A549 (cell line): Measurements from ENCODE around the gene GUK1. TPM values are rescaled to one million over a fixed set of nuclear protein-coding genes. Genes with fewer than 3 reads are reported as not detected.

Experiments
- ATAC-seq, 2 experiments: fragments of 200-7000 bp in 1 of 2; fragments of >200 bp in 1 of 2; cut with Nextera tagmentation in 1 of 2; cut with Tn5 transposase in 1 of 2; 3 replicates each; pipeline versions ENCODE4 v1.8.0 to v1.9.1; 2018 to 2020; ENCODE audit warnings: mild to moderate bottlenecking in 1 of 2, moderate library complexity in 1 of 2
- CTCF ChIA-PET: fragments of 300-600 bp; sonication (Branson Sonifier 250); formaldehyde crosslinking; extraction: SDS; loops from one replicate; lab custom pipeline; 2021; ENCODE audit warnings: antibody characterized with exemption, inconsistent platforms; lab: Yijun Ruan, JAX
- POLR2A ChIA-PET: fragments of 350-600 bp; formaldehyde crosslinking; extraction: SDS; loops from one replicate; lab custom pipeline; 2021; ENCODE audit warnings: antibody characterized with exemption, inconsistent platforms; lab: Yijun Ruan, JAX
- DNase-seq, 2 experiments: peaks; one replicate each; pipeline versions ENCODE4 v3.0.0 to v3.0.0-alpha.2; 2011 to 2016; ENCODE audit warnings: low read depth in 1 of 2, low spot score in 1 of 2
- FAIRE-seq: peaks from 2 replicates; lab custom pipeline; 2011; peaks lifted over from hg19 to GRCh38; lab: Jason Lieb, UNC
- H3K27ac ChIP-seq, 2 experiments: fragments of >200 bp; sonication (Bioruptor Twin); formaldehyde crosslinking; 3 replicates each; pipeline ENCODE4 v1.5.1; 2016 to 2017
- H3K4me1 ChIP-seq: fragments of >200 bp; sonication (Bioruptor Twin); formaldehyde crosslinking; 3 replicates; pipeline ENCODE4 v1.6.1; 2016
- H3K4me2 ChIP-seq: fragments of >200 bp; sonication (Bioruptor Twin); formaldehyde crosslinking; 3 replicates; pipeline ENCODE4 v1.6.1; 2016
- H3K4me3 ChIP-seq: fragments of >200 bp; sonication (Bioruptor Twin); formaldehyde crosslinking; 3 replicates; pipeline ENCODE4 v1.5.1; 2016
- H3K9me3 ChIP-seq: fragments of >200 bp; sonication (Bioruptor Twin); formaldehyde crosslinking; 3 replicates; pipeline ENCODE4 v1.6.1; 2016
- CBX2 ChIP-seq: fragments of 200-600 bp; sonication (generic); IDR thresholded peaks from 2 replicates; pipeline ENCODE4 v1.6.1; 2016; ENCODE audit warnings: low read depth, mild to moderate bottlenecking, borderline replicate concordance
- CEBPB ChIP-seq, 2 experiments: fragments of >200 bp in 1 of 2; sonication (Bioruptor Twin) in 1 of 2; formaldehyde crosslinking in 1 of 2; IDR thresholded peaks; 2 replicates each; pipeline ENCODE4 v1.6.1; 2012 to 2016
- EP300 ChIP-seq, 2 experiments: fragments of >200 bp; sonication (Bioruptor Twin); formaldehyde crosslinking; IDR thresholded peaks; 2 replicates in 1 of 2; 3 replicates in 1 of 2; pipeline ENCODE4 v1.6.1; 2016 to 2017
- FOSB ChIP-seq: fragments of 250-450 bp; sonication (Bioruptor Pico); IDR thresholded peaks from 2 replicates; pipeline ENCODE4 v1.5.0; 2020; ENCODE audit warnings: mild to moderate bottlenecking, moderate library complexity
- FOSL2 ChIP-seq, 2 experiments: fragments of 450-650 bp in 1 of 2; fragments of >200 bp in 1 of 2; sonication (Bioruptor Twin) in 1 of 2; formaldehyde crosslinking; IDR thresholded peaks; 2 replicates each; pipeline versions ENCODE4 v1.5.0 to v1.6.1; 2016 to 2020; ENCODE audit warnings: mild to moderate bottlenecking in 1 of 2, moderate library complexity in 1 of 2
- FOXS1 ChIP-seq: fragments of 250-450 bp; sonication (Bioruptor Pico); IDR thresholded peaks from 2 replicates; pipeline ENCODE4 v1.5.0; 2020; ENCODE audit warnings: mild to moderate bottlenecking, moderate library complexity
- GATA3 ChIP-seq: IDR thresholded peaks from 2 replicates; pipeline ENCODE4 v1.6.1; 2012; ENCODE audit warnings: borderline replicate concordance
- HDAC2 ChIP-seq: fragments of 200-600 bp; sonication (generic); IDR thresholded peaks from 2 replicates; pipeline ENCODE4 v1.6.1; 2016
- HOXA7 ChIP-seq: fragments of 250-450 bp; sonication (Bioruptor Pico); IDR thresholded peaks from 2 replicates; pipeline ENCODE4 v1.5.0; 2020; ENCODE audit warnings: mild to moderate bottlenecking, moderate library complexity
- HOXB13 ChIP-seq: fragments of 250-450 bp; sonication (Bioruptor Pico); IDR thresholded peaks from 2 replicates; pipeline ENCODE4 v1.5.0; 2020; ENCODE audit warnings: low read depth, mild to moderate bottlenecking, moderate library complexity
- JUN ChIP-seq, 2 experiments: fragments of >200 bp; sonication (Bioruptor Twin); formaldehyde crosslinking; IDR thresholded peaks; 2 replicates in 1 of 2; 3 replicates in 1 of 2; pipeline ENCODE4 v1.6.1; 2016 to 2017
- JUNB ChIP-seq: fragments of >200 bp; sonication (Bioruptor Twin); formaldehyde crosslinking; IDR thresholded peaks from 2 replicates; pipeline ENCODE4 v1.6.1; 2016
- KDM5A ChIP-seq: fragments of 200-600 bp; sonication (generic); IDR thresholded peaks from 2 replicates; pipeline ENCODE4 v1.6.1; 2016; ENCODE audit warnings: antibody characterized with exemption, mild to moderate bottlenecking
- MYC ChIP-seq: IDR thresholded peaks from 2 replicates; pipeline ENCODE4 v1.6.1; 2012; ENCODE audit warnings: mild to moderate bottlenecking, inconsistent platforms, low read length, improper control_type of control experiment, borderline replicate concordance
- POLR2A ChIP-seq: IDR thresholded peaks from 2 replicates; pipeline ENCODE4 v1.6.1; 2012; ENCODE audit warnings: mild to moderate bottlenecking, low read length
- RAD21 ChIP-seq, 2 experiments: fragments of >200 bp in 1 of 2; sonication (Bioruptor Twin) in 1 of 2; formaldehyde crosslinking in 1 of 2; IDR thresholded peaks in 1 of 2; conservative IDR thresholded peaks in 1 of 2; 2 replicates in 1 of 2; 3 replicates in 1 of 2; pipeline ENCODE4 v1.6.1; 2012 to 2018; ENCODE audit warnings: inconsistent platforms in 1 of 2
- RARB ChIP-seq: fragments of 250-450 bp; sonication (Bioruptor Pico); IDR thresholded peaks from 2 replicates; pipeline ENCODE4 v1.8.0; 2021; ENCODE audit warnings: mild to moderate bottlenecking, moderate library complexity
- RCOR1 ChIP-seq: fragments of 150-350 bp; IDR thresholded peaks from 2 replicates; pipeline ENCODE4 v1.6.1; 2014; ENCODE audit warnings: antibody characterized with exemption, low read length, low read depth
- RFX5 ChIP-seq: fragments of 450-650 bp; IDR thresholded peaks from 2 replicates; pipeline ENCODE4 v1.7.1; 2014; ENCODE audit warnings: antibody characterized with exemption, mild to moderate bottlenecking, moderate library complexity
- SREBF2 ChIP-seq: fragments of 450-650 bp; IDR thresholded peaks from 2 replicates; pipeline ENCODE4 v1.6.1; 2014; ENCODE audit warnings: mild to moderate bottlenecking, moderate library complexity
- TFCP2L1 ChIP-seq: fragments of 250-450 bp; sonication (Bioruptor Pico); IDR thresholded peaks from 2 replicates; pipeline ENCODE4 v1.5.0; 2021; ENCODE audit warnings: mild to moderate bottlenecking
- ZSCAN20 ChIP-seq: fragments of 250-450 bp; sonication (Bioruptor Pico); IDR thresholded peaks from 2 replicates; pipeline ENCODE4 v1.8.0; 2022; ENCODE audit warnings: mild to moderate bottlenecking, moderate library complexity
- WGBS: methylation state at CpG from one replicate; pipeline ENCODE4 v1.1.6; 2017; ENCODE audit errors: missing lambda C conversion rate; 5-methylcytosine and 5-hydroxymethylcytosine counted together
- polyA plus RNA-seq, 4 experiments: library from polyadenylated mRNA; depleted of rRNA in 3 of 4; stranded (reverse); fragments of >200 nt; fragmentation: RNase III in 1 of 4; extraction: RNeasy Plus Mini Kit Qiagen cat#74134 plus additional on column Dnase treatment in 1 of 4; gene quantifications; 2 replicates in 3 of 4; 3 replicates in 1 of 4; pipeline ENCODE4 v1.2.3, GENCODE V29; 2011 to 2017
- TF ChIP-seq, protein P1 (sequence below): fragments of >200 bp; sonication (Bioruptor Twin); formaldehyde crosslinking; IDR thresholded peaks from 3 replicates; pipeline ENCODE4 v1.5.1; 2016
- TF ChIP-seq, protein P2 (sequence below): IDR thresholded peaks from 2 replicates; pipeline ENCODE4 v1.6.1; 2012
- TF ChIP-seq, protein P3 (sequence below): fragments of >200 bp; sonication (Bioruptor Twin); formaldehyde crosslinking; IDR thresholded peaks from 2 replicates; pipeline ENCODE4 v1.6.1; 2016
- TF ChIP-seq, protein P4 (sequence below): fragments of 250-450 bp; sonication (Bioruptor Pico); IDR thresholded peaks from 2 replicates; pipeline ENCODE4 v1.5.0; 2021; ENCODE audit warnings: mild to moderate bottlenecking, moderate library complexity, borderline replicate concordance
- TF ChIP-seq, protein P5 (sequence below): fragments of 250-450 bp; sonication (Bioruptor Pico); IDR thresholded peaks from 2 replicates; pipeline ENCODE4 v1.5.0; 2020; ENCODE audit warnings: low read depth, mild to moderate bottlenecking, moderate library complexity

Gene GUK1
- polyA plus RNA-seq, 2 of the 4 experiments (the other 2 are of a cell fraction): 88.9 to 106 TPM

DNA sequence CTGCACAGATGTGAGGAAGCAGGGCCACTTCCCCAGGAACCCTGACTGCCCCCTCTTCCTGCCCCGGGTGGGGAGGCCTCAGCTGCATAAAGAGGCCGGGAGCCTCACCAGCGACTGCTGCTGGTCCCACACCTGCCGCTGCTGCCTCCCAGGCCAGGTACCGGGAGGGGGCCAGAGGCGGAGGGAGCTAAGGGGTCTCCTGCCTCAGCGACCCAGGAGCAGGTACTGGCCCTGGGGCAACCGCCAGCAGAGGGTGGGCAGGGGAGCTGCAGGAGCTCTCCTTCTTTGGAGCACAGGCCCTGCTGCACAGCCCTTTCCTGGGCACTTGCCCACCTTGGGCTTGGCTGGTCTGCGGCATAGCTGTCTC is 16.4 kb downstream of the GUK1 start:
- POLR2A ChIA-PET: no interaction called here
- TF ChIP-seq RARB (CRISPR knock-in tag) (no peak), TFCP2L1 (no peak), CBX2 (no peak), POLR2A (no peak), RAD21 (conservative IDR thresholded peaks at IDR 0.05 in 1 of 2, IDR thresholded peaks at IDR 0.05 in 1 of 2) (no peak), HDAC2 (no peak), EP300 (IDR thresholded peaks at IDR 0.05) (no peak), JUNB (no peak), SREBF2 (no peak), RFX5 (no peak)
- TF ChIP-seq, protein P1, sequence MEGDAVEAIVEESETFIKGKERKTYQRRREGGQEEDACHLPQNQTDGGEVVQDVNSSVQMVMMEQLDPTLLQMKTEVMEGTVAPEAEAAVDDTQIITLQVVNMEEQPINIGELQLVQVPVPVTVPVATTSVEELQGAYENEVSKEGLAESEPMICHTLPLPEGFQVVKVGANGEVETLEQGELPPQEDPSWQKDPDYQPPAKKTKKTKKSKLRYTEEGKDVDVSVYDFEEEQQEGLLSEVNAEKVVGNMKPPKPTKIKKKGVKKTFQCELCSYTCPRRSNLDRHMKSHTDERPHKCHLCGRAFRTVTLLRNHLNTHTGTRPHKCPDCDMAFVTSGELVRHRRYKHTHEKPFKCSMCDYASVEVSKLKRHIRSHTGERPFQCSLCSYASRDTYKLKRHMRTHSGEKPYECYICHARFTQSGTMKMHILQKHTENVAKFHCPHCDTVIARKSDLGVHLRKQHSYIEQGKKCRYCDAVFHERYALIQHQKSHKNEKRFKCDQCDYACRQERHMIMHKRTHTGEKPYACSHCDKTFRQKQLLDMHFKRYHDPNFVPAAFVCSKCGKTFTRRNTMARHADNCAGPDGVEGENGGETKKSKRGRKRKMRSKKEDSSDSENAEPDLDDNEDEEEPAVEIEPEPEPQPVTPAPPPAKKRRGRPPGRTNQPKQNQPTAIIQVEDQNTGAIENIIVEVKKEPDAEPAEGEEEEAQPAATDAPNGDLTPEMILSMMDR: no peak
- TF ChIP-seq, protein P2, sequence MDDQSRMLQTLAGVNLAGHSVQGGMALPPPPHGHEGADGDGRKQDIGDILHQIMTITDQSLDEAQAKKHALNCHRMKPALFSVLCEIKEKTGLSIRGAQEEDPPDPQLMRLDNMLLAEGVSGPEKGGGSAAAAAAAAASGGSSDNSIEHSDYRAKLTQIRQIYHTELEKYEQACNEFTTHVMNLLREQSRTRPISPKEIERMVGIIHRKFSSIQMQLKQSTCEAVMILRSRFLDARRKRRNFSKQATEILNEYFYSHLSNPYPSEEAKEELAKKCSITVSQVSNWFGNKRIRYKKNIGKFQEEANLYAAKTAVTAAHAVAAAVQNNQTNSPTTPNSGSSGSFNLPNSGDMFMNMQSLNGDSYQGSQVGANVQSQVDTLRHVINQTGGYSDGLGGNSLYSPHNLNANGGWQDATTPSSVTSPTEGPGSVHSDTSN: no peak
- TF ChIP-seq, protein P3, sequence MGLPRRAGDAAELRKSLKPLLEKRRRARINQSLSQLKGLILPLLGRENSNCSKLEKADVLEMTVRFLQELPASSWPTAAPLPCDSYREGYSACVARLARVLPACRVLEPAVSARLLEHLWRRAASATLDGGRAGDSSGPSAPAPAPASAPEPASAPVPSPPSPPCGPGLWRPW: no peak
- no peaks in the 10 kb centered on the region for H3K9me3 ChIP-seq
- DNase-seq (no peak), ATAC-seq (no peak), FAIRE-seq (no peak)
- H3K27ac ChIP-seq: no peak overlapping the region
- CTCF ChIA-PET: interaction anchor here (1.0 to 8.2 kb wide), 3 partner anchors 9 to 26 kb away, joined by 4 to 89 read pairs (median 4); partner anchors contain the start of gene IBA57
- H3K4me3 ChIP-seq: no peak overlapping the region
- 80% methylated on average over 4 of the region's 9 CpGs for WGBS
- H3K4me2 ChIP-seq: no peak overlapping the region
- H3K4me1 ChIP-seq: no peaks in the 10 kb centered on the region

DNA sequence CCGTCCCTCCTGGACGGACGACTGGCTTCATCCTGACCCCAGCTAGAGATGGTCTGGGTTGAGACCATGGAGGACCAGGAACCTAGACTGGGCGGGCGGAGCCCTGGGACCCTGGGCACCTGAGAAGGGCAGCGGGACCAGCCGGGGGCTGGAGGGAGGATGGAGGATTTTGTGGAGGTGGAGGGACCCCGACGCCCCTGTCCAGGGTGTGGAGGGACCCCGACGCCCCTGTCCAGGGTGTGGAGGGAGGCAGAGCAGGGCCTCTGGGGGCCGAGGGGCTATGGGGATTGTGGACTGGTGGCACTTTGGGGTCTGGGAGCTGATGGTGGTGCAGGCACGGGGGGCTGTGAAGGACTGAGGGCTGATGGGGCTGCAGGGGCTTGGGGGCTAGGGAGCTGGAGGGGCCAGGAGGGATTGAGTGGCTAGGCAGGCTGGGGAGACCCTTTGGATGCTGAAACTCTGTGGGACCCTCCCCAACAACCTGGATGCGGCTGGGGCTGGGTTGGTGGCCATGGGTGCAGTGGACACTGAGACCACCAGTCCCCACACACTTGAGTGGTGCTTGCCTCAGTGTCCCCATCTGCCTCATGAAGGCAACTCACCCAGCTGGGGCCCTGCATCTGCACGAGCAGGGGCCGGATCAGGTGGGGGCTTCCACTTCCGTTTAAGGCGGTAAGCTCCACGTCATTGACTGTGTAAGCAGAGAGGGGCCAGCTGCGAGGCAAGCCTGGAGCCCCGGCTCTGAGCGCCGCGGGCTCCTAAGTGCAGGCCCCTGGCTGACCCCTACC is 17.1 kb downstream of the GUK1 start:
- no peaks in the 10 kb centered on the region for H3K9me3 ChIP-seq
- 60% methylated on average over 19 of the region's 24 CpGs for WGBS
- POLR2A ChIA-PET: no interaction called here
- TF ChIP-seq FOXS1 (no peak), KDM5A (no peak), CEBPB (IDR thresholded peaks at IDR 0.05) (no peak), ZSCAN20 (CRISPR knock-in tag) (no peak), FOSL2 (IDR thresholded peaks at IDR 0.05) (no peak), FOSL2 (CRISPR knock-in tag; IDR thresholded peaks at IDR 0.05) (no peak), MYC (no peak), HOXA7 (no peak), HOXB13 (CRISPR knock-in tag) (no peak), TFCP2L1 (no peak), GATA3 (no peak), JUN (IDR thresholded peaks at IDR 0.05) (no peak), RCOR1 (no peak), FOSB (CRISPR knock-in tag) (no peak), RAD21 (conservative IDR thresholded peaks at IDR 0.05 in 1 of 2, IDR thresholded peaks at IDR 0.05 in 1 of 2) (no peak)
- TF ChIP-seq, protein P4, sequence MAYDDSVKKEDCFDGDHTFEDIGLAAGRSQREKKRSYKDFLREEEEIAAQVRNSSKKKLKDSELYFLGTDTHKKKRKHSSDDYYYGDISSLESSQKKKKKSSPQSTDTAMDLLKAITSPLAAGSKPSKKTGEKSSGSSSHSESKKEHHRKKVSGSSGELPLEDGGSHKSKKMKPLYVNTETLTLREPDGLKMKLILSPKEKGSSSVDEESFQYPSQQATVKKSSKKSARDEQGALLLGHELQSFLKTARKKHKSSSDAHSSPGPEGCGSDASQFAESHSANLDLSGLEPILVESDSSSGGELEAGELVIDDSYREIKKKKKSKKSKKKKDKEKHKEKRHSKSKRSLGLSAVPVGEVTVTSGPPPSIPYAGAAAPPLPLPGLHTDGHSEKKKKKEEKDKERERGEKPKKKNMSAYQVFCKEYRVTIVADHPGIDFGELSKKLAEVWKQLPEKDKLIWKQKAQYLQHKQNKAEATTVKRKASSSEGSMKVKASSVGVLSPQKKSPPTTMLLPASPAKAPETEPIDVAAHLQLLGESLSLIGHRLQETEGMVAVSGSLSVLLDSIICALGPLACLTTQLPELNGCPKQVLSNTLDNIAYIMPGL (CRISPR knock-in tag): no peak
- TF ChIP-seq, protein P5, sequence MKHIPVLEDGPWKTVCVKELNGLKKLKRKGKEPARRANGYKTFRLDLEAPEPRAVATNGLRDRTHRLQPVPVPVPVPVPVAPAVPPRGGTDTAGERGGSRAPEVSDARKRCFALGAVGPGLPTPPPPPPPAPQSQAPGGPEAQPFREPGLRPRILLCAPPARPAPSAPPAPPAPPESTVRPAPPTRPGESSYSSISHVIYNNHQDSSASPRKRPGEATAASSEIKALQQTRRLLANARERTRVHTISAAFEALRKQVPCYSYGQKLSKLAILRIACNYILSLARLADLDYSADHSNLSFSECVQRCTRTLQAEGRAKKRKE (CRISPR knock-in tag): no peak
- no peak for FAIRE-seq
- no peak overlapping the region for H3K27ac ChIP-seq
- no peaks in the 10 kb centered on the region for H3K4me1 ChIP-seq
- no peak overlapping the region for H3K4me2 ChIP-seq
- H3K4me3 ChIP-seq: no peak overlapping the region
- ATAC-seq: no peak
- DNase-seq: no peak
- CTCF ChIA-PET: interaction anchor here (1.0 to 8.2 kb wide), 3 partner anchors 9 to 26 kb away, joined by 4 to 89 read pairs (median 4); partner anchors contain the start of gene IBA57
